Medulla oblongata (tissue), 1 donor: ENCODE measurements around the gene KIAA1958.

ENCODE experiments used
- DNase-seq: peaks from one replicate; pipeline ENCODE4 v3.0.0-alpha.2; 2015; ENCODE audit errors: extremely low spot score

The KIAA1958 gene

DNA sequence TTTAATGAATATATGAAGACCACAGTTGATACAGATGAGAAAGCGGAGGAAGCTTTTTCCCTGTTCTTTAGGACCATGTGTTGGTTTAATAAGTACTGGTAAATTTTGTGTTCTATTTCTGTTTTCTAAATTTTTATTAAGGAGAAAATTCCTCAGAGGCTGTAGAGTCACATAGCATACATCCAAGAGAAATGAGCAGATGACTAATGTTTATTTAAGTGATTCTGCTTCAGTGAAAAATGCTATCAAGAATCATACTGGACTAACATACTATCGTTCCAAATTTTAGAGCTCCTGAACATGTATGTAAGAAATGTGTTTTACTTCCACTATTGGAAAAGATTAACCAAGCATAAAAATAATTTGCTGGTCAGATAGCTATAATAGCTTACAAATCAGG is 115.0 kb downstream of the KIAA1958 start:
- DNase-seq: no peak

DNA sequence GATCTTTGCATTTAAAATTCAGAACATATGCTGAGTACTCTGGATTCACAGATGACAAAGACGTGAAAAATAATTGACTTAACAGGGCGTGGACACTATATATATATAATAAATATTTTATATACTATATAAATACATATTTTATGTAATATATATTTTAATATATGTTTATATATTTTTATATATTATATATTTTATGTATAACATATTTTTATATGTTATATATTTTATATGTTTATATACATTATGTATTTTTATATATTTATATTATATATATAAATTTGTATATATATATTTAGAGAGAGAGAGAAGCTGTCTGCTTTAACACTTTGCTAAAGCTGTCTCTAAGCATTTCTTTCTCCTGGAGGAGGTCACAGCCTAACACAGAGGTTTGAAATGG is 118.2 kb downstream of the KIAA1958 start:
- no peak for DNase-seq

DNA sequence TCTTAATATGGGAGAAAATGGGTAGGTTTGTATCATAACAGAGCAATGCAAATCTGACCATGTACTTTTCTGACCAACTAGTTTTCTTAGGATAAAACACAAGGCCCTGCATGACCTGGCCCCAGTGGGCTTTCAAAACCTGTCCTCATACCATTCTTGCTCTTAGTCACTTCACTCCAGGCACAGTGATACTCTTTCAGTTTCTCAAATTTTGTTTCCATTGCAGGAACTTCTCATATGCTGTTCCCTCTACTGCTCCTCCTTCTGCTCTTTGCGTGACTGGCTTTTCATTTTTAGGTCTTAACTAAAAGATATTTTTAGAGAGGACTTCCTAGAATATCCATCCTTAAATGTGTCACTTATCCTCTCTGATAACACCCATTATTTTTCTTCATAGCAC is 118.9 kb downstream of the KIAA1958 start:
- no peak for DNase-seq

DNA sequence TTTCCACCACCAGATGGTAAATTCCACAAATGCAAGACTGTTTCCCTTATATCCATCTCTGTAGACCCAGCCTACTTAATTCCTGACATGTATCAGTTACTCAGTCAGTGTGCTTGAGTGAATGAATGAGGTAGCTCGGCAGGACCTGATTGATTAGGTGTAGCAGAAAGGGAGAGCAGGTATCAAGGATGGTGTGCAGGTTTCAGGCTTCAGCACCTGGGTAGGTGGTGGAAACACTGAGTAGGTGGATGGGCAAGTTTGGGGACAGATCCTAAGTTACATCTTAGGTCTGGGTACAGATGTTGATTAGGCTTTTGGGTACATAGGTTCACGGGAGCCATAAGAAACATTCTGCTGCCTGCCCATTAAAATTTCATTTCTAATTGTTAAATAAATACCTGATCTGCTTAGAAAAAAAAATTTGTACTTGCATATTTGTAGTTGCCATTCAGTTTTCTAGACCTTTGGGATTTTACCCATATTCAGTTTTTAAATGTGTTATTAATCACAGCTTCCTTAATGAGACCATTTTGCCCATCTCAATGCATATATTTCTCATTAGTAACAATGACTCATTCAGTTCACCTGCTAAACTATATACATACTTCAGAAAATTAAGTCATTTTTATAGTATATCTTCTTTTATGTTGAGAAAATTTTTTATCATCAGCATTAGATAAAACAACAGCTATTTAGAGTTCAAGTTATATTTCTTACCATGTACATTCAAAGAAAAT is 119.5 kb downstream of the KIAA1958 start:
- no peak for DNase-seq

DNA sequence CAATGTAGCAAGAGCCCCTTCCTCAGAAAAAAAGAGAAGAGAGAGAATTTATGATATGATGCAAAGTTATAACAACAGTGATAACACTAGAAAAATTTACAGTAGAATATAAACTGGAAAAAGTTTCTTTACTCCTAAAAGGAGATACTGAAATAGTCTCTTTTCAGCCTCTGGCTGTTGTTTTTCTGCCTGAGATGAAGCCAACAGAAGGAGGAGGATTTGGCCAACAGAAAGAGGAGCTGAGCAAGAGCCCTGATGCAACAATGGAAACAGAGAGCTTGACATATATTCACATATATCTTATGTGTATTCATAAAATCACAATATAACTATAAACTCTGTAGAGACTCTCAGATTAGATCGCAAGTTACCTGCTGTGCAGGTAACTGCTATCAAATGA is 122.2 kb downstream of the KIAA1958 start:
- no peak for DNase-seq

DNA sequence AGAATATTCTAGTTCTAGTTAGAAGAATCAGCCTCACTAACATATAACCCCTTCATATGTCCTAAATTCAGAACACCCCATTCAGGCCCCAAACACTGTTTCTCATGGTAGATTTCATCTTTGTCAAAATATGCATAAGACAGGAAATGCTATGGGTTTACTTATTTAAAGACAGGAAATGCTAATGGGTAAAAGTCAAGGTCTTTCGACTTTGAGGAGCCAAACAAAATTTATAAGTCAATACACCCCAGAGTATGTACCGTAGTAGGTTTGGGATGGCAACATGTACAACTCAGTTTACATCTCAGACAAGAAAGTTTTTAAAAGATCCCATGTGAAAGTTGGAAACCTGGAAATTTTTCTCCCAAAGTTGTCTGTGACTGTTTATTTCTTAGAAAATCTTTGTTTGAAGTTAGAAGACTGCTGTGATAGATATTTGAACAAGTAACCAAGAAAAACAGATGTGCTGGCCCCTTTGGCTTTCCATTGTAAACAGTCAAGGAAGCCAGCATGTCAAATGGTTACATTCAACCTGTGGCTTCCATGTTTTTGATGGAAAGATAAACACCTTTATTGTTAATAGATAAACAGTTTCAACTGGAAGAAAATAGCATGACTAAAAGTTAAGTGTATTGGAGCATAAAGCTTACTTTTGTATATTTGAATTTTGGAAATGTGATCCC is 129.1 kb downstream of the KIAA1958 start:
- no peak for DNase-seq

DNA sequence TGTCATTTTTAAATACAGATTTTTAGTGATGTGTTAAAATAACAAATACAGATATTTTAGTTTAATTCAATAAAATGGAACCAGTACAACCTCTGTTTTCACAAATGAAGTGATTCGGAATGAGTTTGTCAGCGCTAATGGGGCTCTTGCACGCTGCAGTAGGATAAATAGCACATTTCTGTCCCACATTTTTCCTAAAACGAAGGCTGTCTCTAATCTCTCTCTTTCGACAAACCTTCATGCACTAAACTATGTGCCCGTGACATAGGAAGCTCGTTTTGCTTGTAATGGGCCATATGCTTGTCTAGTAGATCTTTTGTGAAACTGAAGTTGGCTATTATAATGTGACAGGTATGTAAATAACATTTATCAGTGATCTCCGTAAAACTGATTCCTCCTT is 130.7 kb downstream of the KIAA1958 start:
- no peak for DNase-seq

DNA sequence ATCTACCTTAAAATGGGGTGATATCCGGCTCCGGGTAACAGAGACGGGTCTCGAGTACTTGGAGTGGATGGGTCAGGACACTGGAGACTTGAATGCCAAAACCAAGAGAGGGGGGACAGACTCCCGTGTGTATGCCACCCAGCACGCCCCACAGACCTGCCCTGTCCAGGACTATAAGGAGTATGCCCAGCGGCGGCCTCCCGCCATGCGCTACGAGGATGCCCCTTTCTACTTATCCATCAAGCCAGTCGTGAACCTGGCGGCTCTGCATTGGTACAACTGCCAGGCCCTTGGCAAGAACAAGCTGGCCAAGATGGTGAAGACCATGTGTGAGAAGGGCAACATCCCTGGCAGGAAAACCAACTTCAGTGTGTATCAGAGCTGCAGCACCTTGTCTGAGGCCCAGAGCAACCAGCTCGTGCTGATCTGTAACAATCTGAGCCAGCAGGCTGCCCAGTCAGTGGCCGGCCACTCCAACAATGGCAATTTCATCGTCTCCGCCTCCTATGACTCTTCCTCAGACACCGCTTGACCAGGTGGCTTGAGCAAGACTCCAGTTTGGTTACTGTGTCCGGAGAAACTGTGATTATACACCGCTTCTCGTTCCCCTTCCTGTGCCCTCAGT is 131.9 kb downstream of the KIAA1958 start:
- DNase-seq: no peak

DNA sequence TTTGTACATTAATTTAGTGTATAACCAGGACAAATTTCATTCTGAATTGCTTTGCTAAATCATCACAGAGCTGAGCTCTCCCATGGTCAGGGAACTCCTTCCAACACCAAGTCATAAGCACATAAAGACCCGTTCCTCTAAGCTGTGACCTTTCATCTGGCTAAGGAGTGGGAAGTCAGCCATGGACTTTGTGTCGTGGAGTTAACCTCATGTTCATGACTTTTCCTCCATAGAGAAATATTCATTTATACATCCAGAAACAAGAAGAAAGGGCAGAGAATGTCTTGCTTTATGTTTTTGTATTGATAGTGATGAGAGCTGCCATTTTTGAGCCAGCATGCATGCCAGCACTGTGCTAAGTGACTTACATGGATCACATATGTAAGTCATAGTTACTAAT is 133.8 kb downstream of the KIAA1958 start:
- no peak for DNase-seq

DNA sequence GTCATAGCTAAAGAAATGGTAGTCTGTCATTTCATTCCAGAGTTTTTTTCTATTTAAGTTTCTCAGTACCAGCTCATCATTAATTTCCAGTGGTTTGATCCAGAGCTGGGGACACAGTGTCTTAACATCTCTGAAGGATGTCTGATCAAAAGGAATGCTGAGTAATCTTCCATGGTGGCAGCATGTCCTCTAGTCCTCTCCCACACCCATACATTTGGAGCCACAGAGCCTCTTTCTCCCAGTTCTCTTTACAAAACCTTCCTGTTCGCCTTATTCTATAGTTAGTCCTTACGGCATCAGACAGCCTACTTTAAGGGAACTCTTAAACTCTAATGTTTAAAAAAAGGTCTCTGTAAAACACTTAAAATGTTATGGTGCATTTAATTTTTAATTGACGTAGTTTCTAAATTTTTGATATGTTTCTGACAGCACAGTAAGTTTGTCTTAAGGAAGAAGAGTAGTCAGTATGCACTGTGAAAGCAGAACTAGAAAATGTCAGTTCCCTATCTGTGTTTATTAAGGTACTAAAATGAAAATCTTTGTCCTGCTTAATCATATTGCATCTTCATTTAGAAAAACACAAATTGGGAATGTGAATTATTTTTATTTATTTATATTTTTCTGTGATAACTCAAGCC is 134.5 kb downstream of the KIAA1958 start:
- no peak for DNase-seq

DNA sequence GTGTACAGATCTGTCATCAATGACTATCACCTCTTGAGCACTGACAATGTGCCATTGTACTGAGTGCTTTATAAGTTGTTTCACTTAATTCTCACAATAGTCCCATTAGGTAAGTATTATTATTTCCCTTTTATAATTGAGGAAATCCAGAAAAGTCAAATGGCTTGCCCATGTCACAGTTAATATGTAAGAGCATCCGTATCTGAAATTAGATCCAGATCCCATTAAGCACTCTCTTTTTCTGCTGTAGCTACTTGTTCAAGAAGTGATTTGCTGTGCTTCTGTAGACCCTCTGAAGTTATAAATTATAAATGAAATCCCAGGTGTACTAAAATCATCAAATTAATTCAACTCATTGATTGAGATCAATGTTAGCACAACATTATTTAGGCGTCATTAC is 136.6 kb downstream of the KIAA1958 start:
- DNase-seq: no peak

DNA sequence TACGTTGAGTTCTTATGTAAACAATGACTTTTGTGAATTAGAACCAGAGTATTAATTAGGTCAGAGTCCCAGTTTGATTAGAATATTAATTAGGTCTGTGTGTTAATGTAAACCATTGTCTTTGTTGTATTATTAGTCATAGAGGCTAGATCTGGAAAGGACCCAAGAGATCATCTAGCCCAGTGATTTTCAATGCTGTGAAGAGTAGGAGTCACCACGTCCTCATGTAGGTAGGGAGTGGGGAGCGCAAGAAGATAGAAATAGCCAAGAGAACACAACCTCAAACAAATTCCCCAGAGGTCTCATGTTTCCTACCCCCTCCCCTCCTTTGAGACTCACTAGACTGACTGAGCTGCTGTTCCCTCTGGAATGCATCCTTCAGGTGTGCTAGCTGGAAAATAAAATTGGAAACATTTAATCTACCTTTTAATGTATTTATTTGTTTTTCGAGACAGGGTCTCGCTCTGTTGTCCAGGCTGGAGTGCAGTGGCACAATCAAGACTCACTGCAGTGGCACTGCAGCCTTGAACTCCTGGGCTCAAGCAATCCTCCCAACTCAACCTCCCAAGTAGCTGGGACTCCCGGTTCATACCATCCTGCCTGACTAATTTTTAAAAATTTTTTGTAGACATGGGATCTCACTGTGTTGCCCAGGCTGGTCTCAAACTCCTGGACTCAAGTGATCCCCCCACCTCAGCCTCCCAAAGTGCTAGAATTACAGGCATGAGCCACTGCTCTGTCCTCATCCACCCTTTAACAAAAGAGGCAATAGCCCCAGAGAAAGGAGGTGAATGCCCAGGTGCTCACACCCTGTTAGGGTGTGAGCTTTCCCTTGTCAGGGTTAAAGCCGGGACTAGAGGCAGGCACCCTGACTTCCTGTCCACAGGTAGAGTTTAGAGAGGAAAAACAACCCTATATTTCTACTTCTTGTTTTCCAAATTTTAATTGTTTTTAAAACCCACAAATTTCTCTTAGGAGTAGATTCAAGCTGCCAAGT is 138.4 kb downstream of the KIAA1958 start:
- no peak for DNase-seq

DNA sequence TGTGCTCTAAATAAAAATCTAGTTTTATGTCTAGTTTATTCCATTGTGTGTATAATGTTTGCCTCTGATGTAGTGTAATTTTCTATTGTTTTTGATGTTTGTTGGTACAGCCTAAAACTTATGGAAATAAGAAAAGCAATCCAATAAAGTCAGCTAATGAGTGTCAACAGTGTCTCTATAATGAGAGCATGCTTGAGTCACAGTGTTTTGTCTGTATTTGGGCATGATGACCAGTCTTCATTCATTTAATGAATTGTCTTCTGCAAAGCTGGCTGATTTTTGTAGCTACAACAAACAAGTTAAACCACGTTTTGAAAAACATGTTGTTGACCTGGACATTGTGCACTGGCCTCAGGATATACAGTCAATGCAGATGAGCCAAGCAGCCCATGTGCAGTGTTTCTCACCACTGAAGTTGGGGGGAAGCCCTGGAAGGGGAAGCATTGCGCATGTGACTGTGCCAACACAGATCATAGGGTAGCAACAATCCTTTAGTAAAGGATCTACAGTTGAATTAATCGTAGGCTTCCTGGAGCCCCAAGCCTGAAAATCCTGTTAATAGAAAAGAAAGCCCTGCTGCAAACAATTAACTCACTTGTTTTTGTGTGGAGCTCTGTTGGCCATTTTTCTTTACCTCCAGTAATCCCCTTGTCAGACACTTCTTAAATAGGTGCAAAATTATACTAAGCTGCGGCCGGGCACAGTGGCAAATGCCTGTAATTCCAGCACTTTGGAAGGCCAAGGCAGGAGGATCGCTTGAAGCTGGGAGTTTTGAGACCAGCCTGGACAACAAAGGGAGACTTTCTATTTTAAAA is 143.3 kb downstream of the KIAA1958 start:
- DNase-seq: peak; percentile 33

DNA sequence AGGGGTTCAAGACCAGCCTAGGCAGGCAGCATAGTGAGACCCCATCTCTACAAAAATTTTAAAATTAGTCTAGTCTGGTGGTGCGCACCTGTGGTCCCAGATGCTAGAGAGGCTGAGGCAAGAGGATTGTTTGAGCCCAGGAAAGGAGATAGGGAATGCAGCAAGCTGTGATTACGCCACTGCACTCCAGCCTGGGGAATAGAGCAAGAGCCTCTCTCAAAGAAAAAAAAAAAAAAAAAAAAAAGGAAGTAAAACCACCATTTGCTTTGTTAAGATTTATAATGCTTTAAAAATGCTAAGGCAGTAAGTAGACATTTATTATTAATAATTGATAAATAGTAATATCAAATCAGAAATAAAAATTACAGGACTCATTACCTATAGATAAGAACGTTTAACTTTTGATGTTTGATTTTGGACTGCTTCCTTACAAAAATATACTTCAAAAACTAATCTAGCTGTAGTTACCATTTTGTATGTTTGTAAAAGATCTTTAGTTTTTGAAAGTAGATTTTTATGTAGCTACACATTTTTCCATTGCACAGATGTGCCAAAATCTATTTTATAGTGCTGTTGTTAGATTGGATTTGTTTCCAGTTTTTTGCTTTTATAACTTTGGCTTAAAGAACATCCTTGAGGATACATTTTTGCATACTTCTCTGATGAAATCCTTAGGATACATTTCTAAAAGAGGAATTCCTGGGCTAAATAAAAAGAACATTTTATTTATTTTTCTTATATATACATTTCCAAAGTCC is 144.9 kb downstream of the KIAA1958 start:
- DNase-seq: no peak

DNA sequence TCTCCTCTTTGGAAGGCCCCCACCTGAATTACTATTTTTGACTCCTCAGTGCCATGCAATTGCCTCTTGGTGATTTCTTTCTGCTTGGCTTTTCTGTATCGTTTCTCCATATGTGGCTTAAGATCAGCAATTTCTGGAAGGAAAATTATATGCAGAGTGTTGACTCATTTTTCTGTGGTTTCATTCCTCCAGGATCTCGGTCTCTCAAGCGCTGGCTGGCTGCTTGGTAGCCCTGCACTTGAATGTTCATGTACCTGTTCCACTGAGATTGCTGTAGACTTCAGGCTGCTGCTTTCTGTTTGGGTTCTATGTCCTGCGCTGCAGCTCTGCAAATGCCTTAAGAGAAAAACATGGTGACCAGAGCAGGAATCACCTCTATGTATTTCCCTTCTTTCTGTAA is 153.7 kb downstream of the KIAA1958 start:
- no peak for DNase-seq

DNA sequence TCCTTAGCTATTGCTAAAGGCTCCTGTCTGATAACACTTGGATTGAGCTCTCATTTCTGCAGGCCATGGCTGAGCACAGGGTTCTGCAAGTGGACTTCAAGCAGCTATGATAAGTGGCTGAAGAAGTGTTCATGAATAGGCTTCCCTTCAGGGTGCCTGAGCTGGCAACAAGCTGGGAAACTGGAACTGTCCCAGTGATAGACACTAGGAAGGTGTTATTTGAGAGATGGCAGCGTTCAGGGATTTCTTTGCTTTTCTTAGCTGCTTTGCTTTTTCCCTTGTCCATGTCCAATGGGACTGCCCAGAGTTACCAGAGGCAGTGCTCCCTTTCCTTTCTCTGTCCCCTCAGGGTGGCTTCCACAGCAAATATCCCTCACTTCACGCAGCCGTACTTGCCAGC is 155.5 kb downstream of the KIAA1958 start:
- no peak for DNase-seq

DNA sequence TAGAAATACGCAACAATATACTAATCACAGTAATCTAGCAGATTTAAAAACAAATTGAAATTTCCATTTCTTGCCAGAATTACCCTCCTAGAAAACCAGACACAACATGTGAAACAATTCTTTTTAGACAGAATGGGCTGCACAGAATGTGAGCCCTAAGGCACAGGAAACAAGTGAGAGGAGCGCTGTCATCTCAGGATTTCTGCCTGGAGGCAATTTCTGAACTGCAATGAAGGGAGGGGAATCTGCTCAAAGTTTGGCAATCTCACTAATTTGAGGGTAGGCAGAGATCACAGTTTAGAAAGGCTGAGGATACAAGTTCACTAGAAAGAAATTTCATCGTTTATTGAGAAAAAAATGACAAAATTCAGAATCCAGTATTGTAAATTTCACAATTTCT is 161.0 kb downstream of the KIAA1958 start:
- DNase-seq: no peak

DNA sequence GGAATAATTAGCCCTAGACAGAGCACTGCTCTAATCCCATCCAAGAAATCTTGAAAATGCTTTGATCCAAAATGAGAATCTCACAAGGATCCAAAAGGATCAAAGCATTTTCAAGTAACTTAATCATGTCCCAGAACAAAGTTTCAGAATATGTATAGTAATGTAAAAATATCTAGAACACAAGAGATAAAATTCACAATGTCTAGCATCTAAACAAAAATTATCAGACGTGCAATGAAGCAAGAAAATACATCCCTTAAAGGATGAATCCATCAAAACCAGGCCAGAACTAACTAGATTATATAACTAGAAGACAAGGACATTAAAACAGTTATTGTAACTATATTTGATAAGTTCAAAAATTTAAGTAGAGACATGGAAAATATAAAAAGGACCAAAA is 162.0 kb downstream of the KIAA1958 start:
- DNase-seq: no peak

DNA sequence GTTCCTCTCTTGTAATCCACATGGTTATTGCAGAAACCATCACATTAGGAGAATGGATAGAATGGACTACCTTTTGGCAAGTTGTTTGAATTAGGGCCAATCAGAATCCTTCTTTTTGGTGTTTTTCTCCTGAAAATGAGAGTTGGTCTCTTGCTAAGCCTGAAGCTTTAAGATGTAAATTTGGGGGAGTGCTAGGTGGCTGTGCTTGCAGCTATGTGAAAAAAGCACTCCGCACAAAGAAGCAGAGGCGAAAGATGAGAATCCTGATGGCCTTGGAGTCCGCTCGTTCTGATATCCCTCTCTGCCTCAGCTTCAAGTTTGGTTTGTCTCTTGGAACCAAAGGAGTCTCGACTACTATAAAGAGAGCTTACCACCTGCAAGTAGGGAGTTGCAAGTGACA is 167.7 kb downstream of the KIAA1958 start:
- no peak for DNase-seq

DNA sequence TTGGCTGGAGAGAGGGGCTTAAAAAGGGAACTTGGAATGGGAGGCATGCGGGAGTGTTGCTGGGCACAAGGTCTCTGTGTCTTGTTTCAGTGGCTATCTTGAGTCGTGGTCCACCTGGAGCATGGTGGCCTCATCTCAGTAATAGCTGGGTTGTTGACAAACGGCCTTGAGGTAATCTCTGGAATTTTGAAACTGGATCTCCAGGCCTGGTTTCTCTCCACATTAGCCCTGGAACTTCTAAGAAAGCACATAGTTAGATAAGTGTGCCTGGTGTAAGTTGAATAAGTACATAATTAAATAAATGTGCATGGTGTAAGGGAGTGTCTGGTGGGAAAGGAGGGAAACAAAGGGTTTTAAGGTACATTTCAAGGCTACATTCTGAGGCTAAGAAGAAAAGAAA is 169.0 kb downstream of the KIAA1958 start:
- DNase-seq: no peak
